ENCODE data around the gene SLC41A2. TPM values are rescaled to one million over a fixed set of nuclear protein-coding genes. Genes with fewer than 3 reads are reported as not detected.
A peak's percentile ranks its signal among the peaks of the same experiment; 100 is the strongest.

Gene SLC41A2
- total and polyA plus RNA-seq, 4 donors = 7.7 to 235 (median 25.2) TPM

DNA sequence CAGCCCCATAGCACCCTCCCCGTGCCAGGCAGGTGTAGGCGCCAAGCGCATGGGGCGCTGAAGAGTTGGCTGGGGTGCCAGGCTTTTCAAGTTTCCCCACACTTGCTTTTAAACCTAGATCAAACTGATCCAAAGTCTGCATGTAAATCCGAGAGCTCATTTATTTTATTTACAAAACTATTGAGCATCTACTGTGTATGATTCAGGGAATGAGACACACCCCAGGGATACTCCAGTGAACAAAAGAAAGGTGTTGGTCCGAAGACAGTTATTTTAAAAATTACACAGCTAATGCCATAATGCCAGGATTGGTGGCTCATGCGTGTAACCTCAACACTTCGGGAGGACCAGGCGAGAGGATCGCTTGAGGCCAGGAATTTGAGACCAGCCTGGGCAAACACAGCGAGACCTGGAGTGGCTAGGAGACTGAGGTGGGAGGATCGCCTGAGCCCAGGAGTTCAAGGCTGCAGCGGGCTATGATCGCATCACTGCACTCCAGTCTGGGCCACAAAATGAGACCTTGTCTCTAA lies 780 bp upstream of the SLC41A2 start:
- TF ChIP-seq EGR1 (IDR thresholded peaks at IDR 0.05; ENCODE audit: low read depth in 2 of 2) (no peak), RXRA (IDR thresholded peaks at IDR 0.05) (peak in 1 of 2 donors; percentile 3), MAX (IDR thresholded peaks at IDR 0.05) (peak; percentile 68), HNF4A (conservative IDR thresholded peaks at IDR 0.05) (peak in 1 of 2 donors; percentile 24)
- TF ChIP-seq, protein P1, sequence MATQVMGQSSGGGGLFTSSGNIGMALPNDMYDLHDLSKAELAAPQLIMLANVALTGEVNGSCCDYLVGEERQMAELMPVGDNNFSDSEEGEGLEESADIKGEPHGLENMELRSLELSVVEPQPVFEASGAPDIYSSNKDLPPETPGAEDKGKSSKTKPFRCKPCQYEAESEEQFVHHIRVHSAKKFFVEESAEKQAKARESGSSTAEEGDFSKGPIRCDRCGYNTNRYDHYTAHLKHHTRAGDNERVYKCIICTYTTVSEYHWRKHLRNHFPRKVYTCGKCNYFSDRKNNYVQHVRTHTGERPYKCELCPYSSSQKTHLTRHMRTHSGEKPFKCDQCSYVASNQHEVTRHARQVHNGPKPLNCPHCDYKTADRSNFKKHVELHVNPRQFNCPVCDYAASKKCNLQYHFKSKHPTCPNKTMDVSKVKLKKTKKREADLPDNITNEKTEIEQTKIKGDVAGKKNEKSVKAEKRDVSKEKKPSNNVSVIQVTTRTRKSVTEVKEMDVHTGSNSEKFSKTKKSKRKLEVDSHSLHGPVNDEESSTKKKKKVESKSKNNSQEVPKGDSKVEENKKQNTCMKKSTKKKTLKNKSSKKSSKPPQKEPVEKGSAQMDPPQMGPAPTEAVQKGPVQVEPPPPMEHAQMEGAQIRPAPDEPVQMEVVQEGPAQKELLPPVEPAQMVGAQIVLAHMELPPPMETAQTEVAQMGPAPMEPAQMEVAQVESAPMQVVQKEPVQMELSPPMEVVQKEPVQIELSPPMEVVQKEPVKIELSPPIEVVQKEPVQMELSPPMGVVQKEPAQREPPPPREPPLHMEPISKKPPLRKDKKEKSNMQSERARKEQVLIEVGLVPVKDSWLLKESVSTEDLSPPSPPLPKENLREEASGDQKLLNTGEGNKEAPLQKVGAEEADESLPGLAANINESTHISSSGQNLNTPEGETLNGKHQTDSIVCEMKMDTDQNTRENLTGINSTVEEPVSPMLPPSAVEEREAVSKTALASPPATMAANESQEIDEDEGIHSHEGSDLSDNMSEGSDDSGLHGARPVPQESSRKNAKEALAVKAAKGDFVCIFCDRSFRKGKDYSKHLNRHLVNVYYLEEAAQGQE (IDR thresholded peaks at IDR 0.05) = no peak
- TF ChIP-seq, protein P2, sequence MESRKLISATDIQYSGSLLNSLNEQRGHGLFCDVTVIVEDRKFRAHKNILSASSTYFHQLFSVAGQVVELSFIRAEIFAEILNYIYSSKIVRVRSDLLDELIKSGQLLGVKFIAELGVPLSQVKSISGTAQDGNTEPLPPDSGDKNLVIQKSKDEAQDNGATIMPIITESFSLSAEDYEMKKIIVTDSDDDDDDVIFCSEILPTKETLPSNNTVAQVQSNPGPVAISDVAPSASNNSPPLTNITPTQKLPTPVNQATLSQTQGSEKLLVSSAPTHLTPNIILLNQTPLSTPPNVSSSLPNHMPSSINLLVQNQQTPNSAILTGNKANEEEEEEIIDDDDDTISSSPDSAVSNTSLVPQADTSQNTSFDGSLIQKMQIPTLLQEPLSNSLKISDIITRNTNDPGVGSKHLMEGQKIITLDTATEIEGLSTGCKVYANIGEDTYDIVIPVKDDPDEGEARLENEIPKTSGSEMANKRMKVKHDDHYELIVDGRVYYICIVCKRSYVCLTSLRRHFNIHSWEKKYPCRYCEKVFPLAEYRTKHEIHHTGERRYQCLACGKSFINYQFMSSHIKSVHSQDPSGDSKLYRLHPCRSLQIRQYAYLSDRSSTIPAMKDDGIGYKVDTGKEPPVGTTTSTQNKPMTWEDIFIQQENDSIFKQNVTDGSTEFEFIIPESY (IDR thresholded peaks at IDR 0.05) = no peak
- TF ChIP-seq, protein P3, sequence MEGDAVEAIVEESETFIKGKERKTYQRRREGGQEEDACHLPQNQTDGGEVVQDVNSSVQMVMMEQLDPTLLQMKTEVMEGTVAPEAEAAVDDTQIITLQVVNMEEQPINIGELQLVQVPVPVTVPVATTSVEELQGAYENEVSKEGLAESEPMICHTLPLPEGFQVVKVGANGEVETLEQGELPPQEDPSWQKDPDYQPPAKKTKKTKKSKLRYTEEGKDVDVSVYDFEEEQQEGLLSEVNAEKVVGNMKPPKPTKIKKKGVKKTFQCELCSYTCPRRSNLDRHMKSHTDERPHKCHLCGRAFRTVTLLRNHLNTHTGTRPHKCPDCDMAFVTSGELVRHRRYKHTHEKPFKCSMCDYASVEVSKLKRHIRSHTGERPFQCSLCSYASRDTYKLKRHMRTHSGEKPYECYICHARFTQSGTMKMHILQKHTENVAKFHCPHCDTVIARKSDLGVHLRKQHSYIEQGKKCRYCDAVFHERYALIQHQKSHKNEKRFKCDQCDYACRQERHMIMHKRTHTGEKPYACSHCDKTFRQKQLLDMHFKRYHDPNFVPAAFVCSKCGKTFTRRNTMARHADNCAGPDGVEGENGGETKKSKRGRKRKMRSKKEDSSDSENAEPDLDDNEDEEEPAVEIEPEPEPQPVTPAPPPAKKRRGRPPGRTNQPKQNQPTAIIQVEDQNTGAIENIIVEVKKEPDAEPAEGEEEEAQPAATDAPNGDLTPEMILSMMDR (IDR thresholded peaks at IDR 0.05; ENCODE audit: low read depth, low read length, missing input control) = peak; percentile 26
- Histone ChIP-seq H3K4me1 (ENCODE audit: control insufficient read depth in 4 of 4, insufficient read depth in 4 of 4, low read length in 3 of 4) (peaks cover 0 to 49% (median 27%) of the 10 kb centered on the region in 4 donors), H3K9ac (ENCODE audit: low read depth in 1 of 2, low read length in 2 of 2) (peak overlapping the region; percentile 57 to 69), H3K4me3 (ENCODE audit: low read depth in 1 of 3, low read length in 3 of 3) (peak overlapping the region; percentile 59 to 99 (median 89)), H3K36me3 (ENCODE audit: control insufficient read depth in 4 of 4, insufficient read depth in 3 of 4, low read depth in 1 of 4, low read length in 3 of 4) (no peaks in the 10 kb centered on the region), H3K9me3 (ENCODE audit: control insufficient read depth in 4 of 4, low read length in 3 of 4) (no peaks in the 10 kb centered on the region), H3K27ac (ENCODE audit: low read depth in 1 of 2, low read length in 2 of 2) (peak overlapping the region; percentile 92 to 98), H3K27me3 (ENCODE audit: control insufficient read depth in 4 of 4, insufficient read depth in 4 of 4, low read length in 3 of 4) (no peaks in the 10 kb centered on the region)
- DNase-seq (ENCODE audit: low spot score) = no peak
- 23% methylated on average over 14 of the region's 14 CpGs for WGBS

- H3K9me3 ChIP-seq (ENCODE audit: control insufficient read depth in 4 of 4, low read length in 3 of 4) = no peaks in the 10 kb centered on the region
- H3K4me1 ChIP-seq (ENCODE audit: control insufficient read depth in 4 of 4, insufficient read depth in 4 of 4, low read length in 3 of 4) = peaks cover 6 to 61% (median 38%) of the 10 kb centered on the region in 4 donors
- no peak for TF ChIP-seq EGR1 (IDR thresholded peaks at IDR 0.05; ENCODE audit: low read depth in 2 of 2)
- TF ChIP-seq FOXA2 (IDR thresholded peaks at IDR 0.05) = no peak
- TF ChIP-seq, protein P3 (IDR thresholded peaks at IDR 0.05; ENCODE audit: low read depth, low read length, missing input control) = no peak
- TF ChIP-seq GABPA (IDR thresholded peaks at IDR 0.05 in 1 of 2, conservative IDR thresholded peaks at IDR 0.05 in 1 of 2) = no peak
- TF ChIP-seq MAX (IDR thresholded peaks at IDR 0.05) = no peak
- no peak for TF ChIP-seq SP1 (IDR thresholded peaks at IDR 0.05)
- TF ChIP-seq, protein P2 (IDR thresholded peaks at IDR 0.05) = no peak
- TF ChIP-seq RAD21 (IDR thresholded peaks at IDR 0.05) = no peak
- no peak for TF ChIP-seq RXRA (IDR thresholded peaks at IDR 0.05)
- no peak for TF ChIP-seq JUND (IDR thresholded peaks at IDR 0.05)
- no peak for TF ChIP-seq TAF1 (conservative IDR thresholded peaks at IDR 0.05)
- no peak for TF ChIP-seq NR2F2 (IDR thresholded peaks at IDR 0.05)
- peak overlapping the region; percentile 76 to 99 (median 89) for H3K4me3 ChIP-seq (ENCODE audit: low read depth in 1 of 3, low read length in 3 of 3)
- no peak for DNase-seq (ENCODE audit: low spot score)
- no peaks in the 10 kb centered on the region for H3K36me3 ChIP-seq (ENCODE audit: control insufficient read depth in 4 of 4, insufficient read depth in 3 of 4, low read depth in 1 of 4, low read length in 3 of 4)
- H3K27me3 ChIP-seq (ENCODE audit: control insufficient read depth in 4 of 4, insufficient read depth in 4 of 4, low read length in 3 of 4) = no peaks in the 10 kb centered on the region
- peak overlapping the region; percentile 92 to 98 for H3K27ac ChIP-seq (ENCODE audit: low read depth in 1 of 2, low read length in 2 of 2)
- WGBS = under 1% methylated on average over 31 of the region's 31 CpGs
- H3K9ac ChIP-seq (ENCODE audit: low read depth in 1 of 2, low read length in 2 of 2) = peak overlapping the region; percentile 56 to 69
Observed at GRCh38 chr12:104957719-104958000, 430 bp downstream of the SLC41A2 start.
